GM12891 (cell line): ENCODE data around the gene ZBTB42.

Source experiments
- PAX5 ChIP-seq: IDR thresholded peaks from 2 replicates; pipeline ENCODE4 v1.6.1; 2011; ENCODE audit warnings: low read length, moderate library complexity, mild to moderate bottlenecking; ENCODE audit not compliant: insufficient read depth, severe bottlenecking
- POLR2A ChIP-seq: IDR thresholded peaks from 2 replicates; pipeline ENCODE4 v1.6.1; 2011; ENCODE audit warnings: low read depth, low read length, control low read depth
- POLR2AphosphoS5 ChIP-seq: IDR thresholded peaks from 2 replicates; pipeline ENCODE4 v1.6.1; 2011; ENCODE audit warnings: low read depth, low read length, control low read depth
- SPI1 ChIP-seq: IDR thresholded peaks from 2 replicates; pipeline ENCODE4 v1.6.1; 2011; ENCODE audit warnings: low read depth, low read length, control low read depth
- TAF1 ChIP-seq: IDR thresholded peaks from 2 replicates; pipeline ENCODE4 v1.6.1; 2011; ENCODE audit warnings: low read depth, low read length, control low read depth

- TF ChIP-seq SPI1 (peak; percentile 30; the same call in 1 of the 2 replicates), TAF1 (no peak), POLR2AphosphoS5 (no peak), PAX5 (no peak), POLR2A (no peak)
These were observed 5.9 kb downstream of the ZBTB42 start for GRCh38 chr14:104806625-104807465.
